Stimulated activated naive B cell treated with anti-CD40 and anti-IgM and Interleukin-4, amounts not matched to agents 10 μg/mL and 1 μg/mL and 100 μg/mL, for 72 hours (primary cell): ENCODE results near the gene PI16.

Source experiments
- ATAC-seq, 2 donors: fragments of 150-1000 bp; cut with Tn5 transposase; replicated peaks; 2 replicates each; pipeline ENCODE4 v1.10.0; 2021; ENCODE audit warnings: moderate library complexity in 1 of 2
- DNase-seq: peaks from one replicate; pipeline ENCODE4 v3.0.0; 2021
- H3K27ac Mint-ChIP-seq: one replicate; pipeline ENCODE4 v1.8.0; 2022; ENCODE audit warnings: mild to moderate bottlenecking, mixed read lengths
- H3K27me3 Mint-ChIP-seq, 2 donors: one replicate each; pipeline ENCODE4 v1.8.0; 2022; ENCODE audit warnings: mixed read lengths in 2 of 2
- H3K36me3 Mint-ChIP-seq, 2 donors: one replicate each; pipeline ENCODE4 v1.8.0; 2022; ENCODE audit warnings: mixed read lengths in 2 of 2, mild to moderate bottlenecking in 1 of 2
- H3K4me1 Mint-ChIP-seq, 2 donors: one replicate each; pipeline ENCODE4 v1.8.0; 2022; ENCODE audit warnings: mixed read lengths in 2 of 2, mild to moderate bottlenecking in 1 of 2
- H3K4me3 Mint-ChIP-seq, 2 donors: one replicate each; pipeline ENCODE4 v1.8.0; 2022; ENCODE audit warnings: mild to moderate bottlenecking in 2 of 2, mixed read lengths in 2 of 2, moderate library complexity in 1 of 2
- H3K9me3 Mint-ChIP-seq, 2 donors: one replicate each; pipeline ENCODE4 v1.8.0; 2022; ENCODE audit warnings: mixed read lengths in 2 of 2, mild to moderate bottlenecking in 1 of 2

PI16 gene

DNA sequence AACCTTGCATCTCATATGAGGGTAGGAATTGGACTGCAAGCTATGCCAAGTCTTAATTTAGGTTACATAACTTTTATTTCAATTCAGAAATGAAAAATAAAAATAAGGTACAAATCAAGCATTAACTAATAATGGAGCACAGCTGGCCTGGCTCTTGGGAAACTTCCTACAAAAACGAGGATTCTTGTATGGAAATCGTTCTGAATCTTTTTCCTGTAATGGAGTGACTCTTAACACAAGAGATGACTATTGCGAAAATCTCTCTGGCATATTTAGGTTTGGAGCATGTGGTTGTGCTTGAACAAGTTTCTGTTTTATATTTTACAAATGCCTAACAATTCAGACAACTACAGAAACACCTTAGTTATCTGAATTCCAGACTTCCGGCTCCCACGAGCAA lies 34.0 kb upstream of the PI16 start:
- Mint-ChIP-seq H3K4me3 (no peak overlapping the region), H3K36me3 (peaks cover 11 to 44% of the 10 kb centered on the region in 2 donors), H3K27me3 (no peaks in the 10 kb centered on the region), H3K27ac (no peak overlapping the region), H3K9me3 (no peaks in the 10 kb centered on the region), H3K4me1 (peaks cover 0 to 10% of the 10 kb centered on the region in 2 donors)
- DNase-seq = no peak
- ATAC-seq = no peak

DNA sequence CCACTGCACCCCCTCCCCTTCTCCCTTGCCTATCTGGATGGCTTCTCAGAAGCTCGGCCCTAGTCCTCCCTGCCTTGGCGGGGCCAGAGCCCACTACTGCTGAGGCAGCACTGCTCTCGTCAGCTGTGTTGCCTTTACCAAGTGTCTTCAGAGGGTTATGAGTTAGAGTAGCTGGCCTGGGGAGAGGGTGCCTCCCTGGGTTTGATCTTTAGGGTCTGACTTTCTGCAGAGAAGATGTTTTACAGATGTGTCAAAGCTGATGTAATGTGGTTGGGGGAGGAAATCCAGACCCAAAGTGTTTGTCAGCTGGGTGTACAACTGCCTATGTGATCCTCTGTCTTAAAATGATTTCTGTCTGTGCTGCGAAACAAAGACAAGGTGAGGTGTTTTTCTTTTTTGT lies 30.4 kb upstream of the PI16 start:
- H3K27me3 Mint-ChIP-seq = no peaks in the 10 kb centered on the region
- H3K9me3 Mint-ChIP-seq = no peaks in the 10 kb centered on the region
- H3K36me3 Mint-ChIP-seq = peaks cover 14 to 46% of the 10 kb centered on the region in 2 donors
- H3K4me1 Mint-ChIP-seq = peaks cover 7 to 11% of the 10 kb centered on the region in 2 donors
- H3K4me3 Mint-ChIP-seq = no peak overlapping the region
- ATAC-seq (no peak), DNase-seq (no peak)
- no peak overlapping the region for H3K27ac Mint-ChIP-seq

DNA sequence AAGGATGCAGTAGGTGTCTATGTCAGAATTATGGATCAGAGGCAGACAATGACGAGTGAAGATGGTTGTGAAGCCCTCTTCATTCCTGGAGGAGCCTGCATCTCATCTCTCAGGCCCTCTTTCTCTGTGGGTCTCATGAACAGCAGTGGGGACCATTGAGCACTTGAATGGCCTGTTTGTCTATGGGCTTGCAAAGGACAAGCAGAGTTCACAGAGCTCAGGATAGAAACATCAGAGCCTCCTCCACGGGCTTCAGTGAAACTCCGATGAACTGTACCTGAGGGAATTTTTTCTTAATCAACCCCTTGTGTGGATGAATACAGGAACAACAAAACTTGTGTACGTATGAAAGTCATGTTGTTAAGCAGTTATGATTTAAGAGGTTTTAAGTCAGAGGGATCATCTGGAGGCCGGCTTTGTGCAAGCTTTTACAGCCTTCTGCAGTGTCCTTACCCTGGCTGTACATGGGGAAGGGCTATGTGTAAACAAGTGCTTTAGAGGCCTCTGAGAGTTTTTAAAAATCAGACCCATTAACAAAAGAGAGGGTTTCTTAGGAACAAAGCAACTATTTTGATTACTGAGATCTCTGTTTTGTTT lies 29.7 kb upstream of the PI16 start:
- ATAC-seq = no peak
- Mint-ChIP-seq H3K4me3 (no peak overlapping the region), H3K27me3 (no peaks in the 10 kb centered on the region), H3K4me1 (peaks cover 7 to 11% of the 10 kb centered on the region in 2 donors), H3K27ac (no peak overlapping the region), H3K36me3 (peaks cover 11 to 41% of the 10 kb centered on the region in 2 donors), H3K9me3 (no peaks in the 10 kb centered on the region)
- DNase-seq = no peak

DNA sequence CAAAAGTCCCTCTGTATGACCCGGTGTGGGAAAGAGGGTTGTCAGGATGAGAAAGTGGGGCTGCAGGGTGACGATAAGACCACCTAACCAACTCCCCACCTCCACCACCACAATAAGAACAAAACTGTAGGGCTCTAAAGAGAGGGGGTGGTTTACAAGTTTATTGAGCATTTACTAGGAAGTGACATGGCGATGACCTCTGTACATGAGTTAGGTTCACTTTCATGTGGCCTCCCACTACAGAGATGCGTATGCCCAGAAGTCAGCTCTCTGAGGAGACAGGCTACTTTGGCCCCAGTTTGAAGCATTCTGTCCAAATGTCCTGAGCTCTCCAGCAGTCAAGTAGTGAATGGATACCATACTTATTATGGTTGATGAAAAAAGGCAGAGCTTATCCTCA lies 28.7 kb upstream of the PI16 start:
- Mint-ChIP-seq H3K27me3 (no peaks in the 10 kb centered on the region), H3K4me1 (peaks cover 7 to 11% of the 10 kb centered on the region in 2 donors), H3K27ac (no peak overlapping the region), H3K9me3 (no peaks in the 10 kb centered on the region), H3K36me3 (peaks cover 11 to 38% of the 10 kb centered on the region in 2 donors), H3K4me3 (no peak overlapping the region)
- DNase-seq = no peak
- ATAC-seq = peak; percentile 41 to 63

DNA sequence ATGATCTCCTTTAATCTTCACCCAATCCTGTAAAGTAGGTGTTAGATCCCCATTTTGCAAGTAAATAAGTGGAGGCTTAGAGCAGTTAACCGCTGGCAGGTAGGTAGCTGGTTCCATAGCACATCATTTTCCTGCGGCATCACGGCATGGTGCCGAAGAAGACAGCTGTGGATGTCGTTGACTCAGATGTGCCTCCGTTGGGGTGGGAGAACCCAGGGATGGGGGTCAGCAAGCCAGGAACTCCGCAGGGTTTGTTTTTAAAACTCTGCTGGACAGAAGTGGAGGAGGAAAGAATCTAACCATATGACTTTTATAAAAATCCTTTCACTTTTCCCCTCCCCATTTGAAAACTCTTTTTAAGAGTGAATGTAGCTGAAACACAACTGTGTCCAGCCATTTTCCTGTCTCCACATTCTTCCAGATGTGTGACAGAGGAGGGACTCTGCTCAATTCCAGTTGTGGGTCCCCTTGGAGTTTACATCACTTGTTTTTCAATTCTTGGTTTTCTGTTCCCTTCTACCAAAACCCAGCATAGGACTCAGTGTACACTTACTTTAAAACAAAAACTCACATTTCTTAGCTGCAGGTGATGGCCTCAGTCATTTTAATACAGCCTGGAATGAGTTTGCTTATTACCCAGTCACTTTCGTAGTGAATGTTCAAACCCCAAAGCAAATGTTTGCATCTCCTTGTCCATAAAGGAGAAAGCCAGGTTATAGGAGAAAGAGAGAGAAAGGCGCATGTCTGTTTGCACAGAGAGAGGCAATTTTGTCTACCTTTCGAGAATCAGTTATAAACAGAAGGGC lies 27.6 kb upstream of the PI16 start:
- no peak overlapping the region for H3K4me3 Mint-ChIP-seq
- H3K36me3 Mint-ChIP-seq = peaks cover 11 to 34% of the 10 kb centered on the region in 2 donors
- H3K27ac Mint-ChIP-seq = no peak overlapping the region
- no peak for DNase-seq
- no peaks in the 10 kb centered on the region for H3K27me3 Mint-ChIP-seq
- peaks cover 7 to 11% of the 10 kb centered on the region in 2 donors for H3K4me1 Mint-ChIP-seq
- no peaks in the 10 kb centered on the region for H3K9me3 Mint-ChIP-seq
- peak in 1 of 2 donors; percentile 27 for ATAC-seq

DNA sequence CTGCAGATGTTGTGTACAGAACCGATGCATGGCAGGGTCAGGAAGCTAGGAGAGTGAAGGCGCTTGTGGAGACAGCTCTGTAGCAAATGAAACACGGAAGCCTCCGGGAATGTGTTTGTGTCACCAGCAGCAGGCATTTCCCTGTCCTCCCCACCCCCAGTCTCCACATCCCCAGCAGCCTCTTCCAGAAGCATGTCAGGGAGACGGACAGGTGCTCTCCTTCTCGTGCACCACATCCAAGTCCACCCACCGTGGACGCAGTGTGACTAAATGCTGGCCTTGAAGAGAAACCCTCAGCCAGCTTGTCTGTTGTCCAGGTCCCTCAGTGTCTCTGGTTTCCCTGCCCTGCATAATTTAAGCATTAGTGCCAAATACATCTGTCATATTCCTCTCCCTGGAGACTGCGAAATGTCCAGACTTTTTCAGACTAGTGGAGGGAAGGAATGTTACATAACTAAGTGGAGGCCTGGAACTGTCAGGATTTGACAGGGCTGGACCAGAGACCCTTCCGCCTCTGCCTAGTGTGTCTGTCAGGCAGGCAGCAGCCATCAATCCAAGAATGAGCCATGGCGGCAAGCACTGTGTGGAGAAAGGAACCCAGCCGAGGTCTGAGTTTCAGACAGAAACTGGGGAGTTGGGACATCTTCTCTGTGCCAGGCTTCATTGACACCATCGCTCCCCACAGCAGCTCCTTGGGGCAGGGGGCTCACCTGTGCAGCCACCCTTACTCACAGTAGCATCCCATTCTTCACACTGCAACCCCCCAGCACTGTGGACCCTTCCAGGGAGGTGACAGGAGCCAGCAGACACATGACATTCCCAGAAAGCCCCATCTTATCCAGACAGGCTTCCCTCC lies 26.6 kb upstream of the PI16 start:
- no peak overlapping the region for H3K27ac Mint-ChIP-seq

DNA sequence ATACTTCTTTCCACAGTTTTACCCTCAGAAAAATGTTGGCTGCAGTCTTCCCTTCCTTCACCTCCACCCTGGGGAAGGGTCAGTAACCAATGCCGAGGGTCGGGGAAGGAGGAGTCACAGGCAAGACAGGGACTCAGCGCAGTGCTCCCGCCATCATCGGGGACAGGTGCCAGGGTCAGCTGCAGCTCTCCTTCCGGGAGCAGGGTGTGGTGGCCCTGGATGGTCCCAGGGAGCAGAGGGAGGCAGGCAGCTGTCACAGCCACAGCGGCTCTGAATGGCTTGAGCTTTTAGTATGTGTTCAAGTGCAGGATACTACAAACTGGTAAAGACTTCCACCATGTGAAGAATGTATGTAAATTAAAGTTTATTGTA lies 26.0 kb upstream of the PI16 start:
- no peak for ATAC-seq
- Mint-ChIP-seq H3K36me3 (peaks cover 7 to 28% of the 10 kb centered on the region in 2 donors), H3K4me1 (peaks cover 7 to 11% of the 10 kb centered on the region in 2 donors)

More for the DNA sequence above, 26.6 kb upstream of the PI16 start:
- DNase-seq = no peak
- Mint-ChIP-seq H3K9me3 (no peaks in the 10 kb centered on the region), H3K27me3 (no peaks in the 10 kb centered on the region), H3K36me3 (peaks cover 10 to 32% of the 10 kb centered on the region in 2 donors), H3K4me1 (peaks cover 7 to 11% of the 10 kb centered on the region in 2 donors), H3K4me3 (no peak overlapping the region)
- no peak for ATAC-seq

DNA sequence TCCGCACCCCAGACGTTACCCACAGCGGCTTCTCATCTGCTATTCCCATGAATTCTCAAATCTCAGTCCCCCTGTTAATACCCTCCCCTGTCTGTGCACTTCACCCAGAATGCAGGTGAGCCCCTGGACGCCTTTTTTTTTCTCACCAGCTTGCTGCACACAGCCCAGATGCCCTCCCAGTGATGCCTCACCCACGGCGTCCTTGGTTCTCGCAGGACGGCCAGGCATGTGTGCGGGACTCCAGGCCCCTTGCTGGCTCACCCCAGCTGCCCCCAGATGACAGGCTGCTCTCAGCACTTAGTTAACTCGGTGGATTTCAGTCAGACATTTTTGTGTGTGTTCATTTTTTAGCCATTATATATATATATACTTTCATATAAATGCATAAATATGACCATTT lies 25.4 kb upstream of the PI16 start:
- Mint-ChIP-seq H3K36me3 (peaks cover 6 to 23% of the 10 kb centered on the region in 2 donors), H3K4me1 (peaks cover 7 to 11% of the 10 kb centered on the region in 2 donors), H3K27me3 (no peaks in the 10 kb centered on the region), H3K4me3 (no peak overlapping the region), H3K27ac (no peak overlapping the region), H3K9me3 (no peaks in the 10 kb centered on the region)
- ATAC-seq = no peak
- DNase-seq = no peak

More for the DNA sequence above, 26.0 kb upstream of the PI16 start:
- H3K27ac Mint-ChIP-seq = no peak overlapping the region
- no peak overlapping the region for H3K4me3 Mint-ChIP-seq
- no peaks in the 10 kb centered on the region for H3K27me3 Mint-ChIP-seq
- no peak for DNase-seq
- no peaks in the 10 kb centered on the region for H3K9me3 Mint-ChIP-seq

DNA sequence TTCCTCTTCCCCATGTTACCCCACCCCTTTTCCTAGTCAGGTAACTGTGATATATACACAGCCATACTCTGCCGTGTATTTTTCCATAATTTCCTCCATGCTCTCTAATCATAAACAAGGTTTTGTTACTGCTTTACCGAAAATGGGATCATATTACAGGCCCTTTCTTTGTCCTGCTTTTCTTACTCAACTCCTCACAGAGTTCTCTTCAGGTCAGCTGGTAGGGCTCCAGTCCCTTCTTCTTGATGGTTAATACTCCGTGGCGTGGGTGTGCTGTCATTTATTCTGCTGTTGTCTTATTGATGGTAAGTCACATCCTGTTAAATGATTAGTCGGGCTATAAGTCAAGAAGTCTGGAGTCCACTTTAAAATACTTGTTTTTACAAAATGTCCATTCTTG lies 24.9 kb upstream of the PI16 start:
- no peaks in the 10 kb centered on the region for H3K9me3 Mint-ChIP-seq

DNA sequence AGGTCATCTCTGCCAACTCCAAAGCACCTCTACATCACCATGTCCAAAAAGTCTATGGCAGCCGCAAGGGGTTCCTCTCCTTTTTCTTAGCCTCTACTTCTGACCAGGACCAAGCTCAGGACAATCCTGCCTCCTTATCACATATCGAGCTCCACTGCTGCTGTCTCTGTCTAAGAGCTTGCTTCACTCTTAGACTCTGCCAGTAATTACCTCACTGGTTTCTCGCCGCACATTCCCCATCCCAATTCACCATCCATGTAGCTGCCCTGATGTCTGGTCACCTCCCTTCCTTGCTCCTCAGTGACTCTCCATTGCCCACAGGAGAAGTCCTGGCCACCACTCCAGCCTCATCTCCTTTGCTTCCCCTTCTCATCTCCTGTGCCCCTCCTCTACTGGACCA lies 24.1 kb upstream of the PI16 start:
- Mint-ChIP-seq H3K36me3 (peaks cover 4 to 10% of the 10 kb centered on the region in 2 donors), H3K27ac (no peak overlapping the region), H3K4me3 (no peak overlapping the region), H3K9me3 (no peaks in the 10 kb centered on the region), H3K4me1 (peaks cover 7 to 8% of the 10 kb centered on the region in 2 donors), H3K27me3 (no peaks in the 10 kb centered on the region)
- ATAC-seq (no peak), DNase-seq (no peak)

More for the DNA sequence above, 24.9 kb upstream of the PI16 start:
- no peak for DNase-seq
- Mint-ChIP-seq H3K27me3 (no peaks in the 10 kb centered on the region), H3K4me1 (peaks cover 7 to 11% of the 10 kb centered on the region in 2 donors), H3K27ac (no peak overlapping the region), H3K4me3 (no peak overlapping the region), H3K36me3 (peaks cover 6 to 18% of the 10 kb centered on the region in 2 donors)
- ATAC-seq = no peak

DNA sequence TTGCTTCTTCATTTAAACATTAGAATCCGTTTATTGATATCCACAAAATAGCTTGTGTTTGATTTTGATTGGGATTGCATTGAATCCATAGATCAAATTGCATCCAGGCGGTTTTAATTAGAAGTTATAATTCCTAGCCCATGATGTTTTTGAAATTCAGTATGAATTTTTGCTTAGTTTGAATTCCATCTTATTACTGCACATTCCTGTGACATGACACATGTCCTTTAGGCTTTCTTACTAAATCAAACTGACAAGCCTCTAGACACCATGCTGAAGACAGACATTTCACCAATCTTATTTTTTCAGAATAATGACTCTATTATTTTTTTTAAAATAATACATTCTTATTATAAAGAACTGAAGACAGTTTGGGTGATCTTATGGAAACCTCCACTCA lies 21.4 kb upstream of the PI16 start:
- DNase-seq = no peak
- Mint-ChIP-seq H3K36me3 (no peaks in the 10 kb centered on the region), H3K27me3 (no peaks in the 10 kb centered on the region), H3K4me3 (no peak overlapping the region), H3K9me3 (no peaks in the 10 kb centered on the region), H3K4me1 (peaks cover 0 to 6% of the 10 kb centered on the region in 2 donors), H3K27ac (no peak overlapping the region)
- ATAC-seq = no peak

DNA sequence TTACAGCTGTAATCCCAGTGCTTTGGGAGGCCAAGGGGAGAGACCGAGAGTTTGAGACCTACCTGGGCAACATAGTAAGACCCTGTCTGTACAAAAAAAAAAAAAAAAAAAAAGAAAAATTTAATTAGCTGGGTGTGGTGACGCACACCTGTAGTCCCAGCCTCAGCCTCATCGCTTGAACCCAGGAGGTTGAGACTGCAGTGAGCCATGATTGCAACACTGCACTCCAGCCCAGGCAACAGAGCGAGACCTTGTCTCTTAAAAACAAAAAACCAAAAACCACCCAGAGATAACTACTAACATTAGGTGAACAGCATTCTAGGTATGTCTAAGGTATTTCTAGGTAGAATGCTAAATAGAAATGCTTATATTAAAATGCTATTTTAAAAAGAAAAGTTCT lies 21.0 kb upstream of the PI16 start:
- DNase-seq = no peak
- Mint-ChIP-seq H3K4me1 (peaks cover 0 to 6% of the 10 kb centered on the region in 2 donors), H3K36me3 (no peaks in the 10 kb centered on the region), H3K27me3 (no peaks in the 10 kb centered on the region), H3K9me3 (no peaks in the 10 kb centered on the region), H3K4me3 (no peak overlapping the region), H3K27ac (no peak overlapping the region)
- no peak for ATAC-seq

DNA sequence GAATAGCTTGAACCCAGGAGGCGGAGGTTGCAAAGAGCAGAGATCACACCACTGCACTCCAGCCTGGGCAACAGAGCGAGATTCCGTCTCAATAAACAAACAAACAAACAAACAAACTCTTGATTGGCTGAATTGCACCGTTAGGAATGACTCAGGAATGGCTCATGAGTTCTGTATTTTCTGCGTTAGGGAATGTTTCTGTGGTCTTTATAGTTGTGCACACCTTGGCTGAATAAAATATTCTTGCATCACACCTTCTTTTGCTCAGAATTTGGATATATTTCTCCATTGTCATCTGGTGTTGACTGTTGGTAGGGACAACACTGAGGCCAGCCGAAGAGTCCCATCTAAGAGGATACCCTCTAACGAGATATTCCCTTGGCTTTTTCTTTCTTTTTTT lies 19.6 kb upstream of the PI16 start:
- H3K27me3 Mint-ChIP-seq = peaks cover 10 to 11% of the 10 kb centered on the region in 2 donors
- H3K36me3 Mint-ChIP-seq = no peaks in the 10 kb centered on the region
- H3K9me3 Mint-ChIP-seq = no peaks in the 10 kb centered on the region
- H3K4me1 Mint-ChIP-seq = peaks cover 0 to 6% of the 10 kb centered on the region in 2 donors
- no peak for ATAC-seq
- H3K27ac Mint-ChIP-seq = no peak overlapping the region
- no peak for DNase-seq
- H3K4me3 Mint-ChIP-seq = no peak overlapping the region

DNA sequence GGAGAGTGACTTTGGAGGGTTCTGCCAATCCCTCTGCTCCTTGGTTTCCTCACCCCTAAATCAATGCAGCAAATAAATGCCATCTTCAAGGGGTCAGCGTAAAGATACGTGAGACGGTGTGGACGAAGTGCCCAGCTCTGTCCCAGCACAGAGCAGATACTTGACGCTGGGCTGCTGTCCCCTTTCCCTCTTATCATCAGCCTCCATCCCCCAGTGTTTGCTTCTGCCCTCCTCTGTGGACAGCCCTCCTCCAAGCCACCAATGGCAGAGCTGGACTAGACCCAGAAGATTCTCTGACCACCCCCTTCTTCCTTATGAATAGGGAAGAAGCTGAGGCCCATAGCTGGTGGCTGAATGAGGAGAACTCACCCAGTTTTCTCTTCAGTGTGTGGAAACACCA lies 17.7 kb upstream of the PI16 start:
- Mint-ChIP-seq H3K27me3 (peaks cover 17 to 19% of the 10 kb centered on the region in 2 donors), H3K27ac (no peak overlapping the region), H3K4me1 (peaks cover 0 to 6% of the 10 kb centered on the region in 2 donors)

More for the DNA sequence above, 17.7 kb upstream of the PI16 start:
- DNase-seq (no peak), ATAC-seq (no peak)
- Mint-ChIP-seq H3K9me3 (no peaks in the 10 kb centered on the region), H3K4me3 (no peak overlapping the region), H3K36me3 (no peaks in the 10 kb centered on the region)
